ENCODE measurements around the gene ASMTL. TPM values are rescaled to one million over a fixed set of nuclear protein-coding genes. Genes with fewer than 3 reads are reported as not detected.

Gene ASMTL
- total RNA-seq, 2 experiments from 2014 or later = 34.6 to 39.3 TPM

- H3K27me3 Mint-ChIP-seq = no peaks in the 10 kb centered on the region
- no peak overlapping the region for H3K4me3 ChIP-seq (ENCODE audit: low read length)
- ATAC-seq (ENCODE audit: poor library complexity) (no peak), DNase-seq (no peak)
- CTCF ChIA-PET = no interaction called here
- H3K4me3 Mint-ChIP-seq = no peak overlapping the region
- TF ChIP-seq CTCF (IDR thresholded peaks at IDR 0.05) = no peak
- intact Hi-C loops (cut with DNase I, micrococcal nuclease) = loop anchor here (10.0 kb wide), 2 partner anchors 1012 to 1298 kb away; partner anchors contain the start of genes CD99 (in 1 of the 2) and PPP2R3B (in 1 of the 2)
- peaks cover 11% of the 10 kb centered on the region for H3K36me3 Mint-ChIP-seq (ENCODE audit: low read depth)
- POLR2A ChIA-PET = no interaction called here
- peaks cover 26% of the 10 kb centered on the region for H3K36me3 ChIP-seq (ENCODE audit: insufficient read depth, low read length)
- no peaks in the 10 kb centered on the region for H3K9me3 Mint-ChIP-seq
- peaks cover 16% of the 10 kb centered on the region for H3K4me1 Mint-ChIP-seq (ENCODE audit: low read depth)
- peaks cover 17% of the 10 kb centered on the region for H3K4me1 ChIP-seq (ENCODE audit: insufficient read depth, low read length)
- H3K27me3 ChIP-seq (ENCODE audit: control insufficient read depth in 1 of 2, insufficient read depth in 2 of 2, low read length in 2 of 2) = no peaks in the 10 kb centered on the region
- H3K9me3 ChIP-seq (ENCODE audit: control insufficient read depth in 1 of 2, insufficient read depth in 1 of 2, low read length in 2 of 2) = no peaks in the 10 kb centered on the region
- H3K27ac ChIP-seq (ENCODE audit: low read depth in 1 of 2, low read length in 2 of 2) = no peak overlapping the region
- no peak overlapping the region for H3K27ac Mint-ChIP-seq
These were observed 55.7 kb downstream of the ASMTL start for GRCh38 chrX:1397001-1397400.

- Mint-ChIP-seq H3K27ac (peak overlapping the region; percentile 7), H3K9me3 (no peaks in the 10 kb centered on the region), H3K4me3 (peak overlapping the region; percentile 27), H3K4me1 (ENCODE audit: low read depth) (peaks cover 23% of the 10 kb centered on the region), H3K27me3 (no peaks in the 10 kb centered on the region), H3K36me3 (ENCODE audit: low read depth) (peaks cover 24% of the 10 kb centered on the region)
- Histone ChIP-seq H3K4me1 (ENCODE audit: insufficient read depth, low read length) (peaks cover 23% of the 10 kb centered on the region), H3K27ac (ENCODE audit: low read depth in 1 of 2, low read length in 2 of 2) (no peak overlapping the region), H3K9me3 (ENCODE audit: control insufficient read depth in 1 of 2, insufficient read depth in 1 of 2, low read length in 2 of 2) (no peaks in the 10 kb centered on the region), H3K27me3 (ENCODE audit: control insufficient read depth in 1 of 2, insufficient read depth in 2 of 2, low read length in 2 of 2) (no peaks in the 10 kb centered on the region), H3K36me3 (ENCODE audit: insufficient read depth, low read length) (peaks cover 17% of the 10 kb centered on the region), H3K4me3 (ENCODE audit: low read length) (no peak overlapping the region)
- no peak for TF ChIP-seq CTCF (IDR thresholded peaks at IDR 0.05)
- intact Hi-C loops (cut with DNase I, micrococcal nuclease) = loop anchor here (10.0 kb wide), 2 partner anchors 1011 to 1299 kb away; partner anchors contain the start of genes CD99 (in 1 of the 2) and PPP2R3B (in 1 of the 2)
- ChIA-PET CTCF (no interaction called here), POLR2A (no interaction called here)
- ATAC-seq (ENCODE audit: poor library complexity) = no peak
- no peak for DNase-seq
These were observed 57.0 kb downstream of the ASMTL start for GRCh38 chrX:1395646-1396216.

GRCh38 chrX:1394731-1395501, 57.8 kb downstream of the ASMTL start:
- Mint-ChIP-seq H3K4me1 (ENCODE audit: low read depth) (peaks cover 28% of the 10 kb centered on the region), H3K36me3 (ENCODE audit: low read depth) (peaks cover 29% of the 10 kb centered on the region), H3K27me3 (no peaks in the 10 kb centered on the region), H3K4me3 (peak overlapping the region; percentile 92), H3K27ac (peak overlapping the region; percentile 7), H3K9me3 (no peaks in the 10 kb centered on the region)
- CTCF ChIA-PET = no interaction called here
- Histone ChIP-seq H3K9me3 (ENCODE audit: control insufficient read depth in 1 of 2, insufficient read depth in 1 of 2, low read length in 2 of 2) (no peaks in the 10 kb centered on the region), H3K27ac (ENCODE audit: low read depth in 1 of 2, low read length in 2 of 2) (no peak overlapping the region), H3K4me3 (ENCODE audit: low read length) (no peak overlapping the region), H3K4me1 (ENCODE audit: insufficient read depth, low read length) (peaks cover 32% of the 10 kb centered on the region), H3K27me3 (ENCODE audit: control insufficient read depth in 1 of 2, insufficient read depth in 2 of 2, low read length in 2 of 2) (no peaks in the 10 kb centered on the region), H3K36me3 (ENCODE audit: insufficient read depth, low read length) (peaks cover 21% of the 10 kb centered on the region)
- DNase-seq (peak in 2 of 14 experiments; percentile 18 to 32), ATAC-seq (ENCODE audit: poor library complexity) (no peak)
- POLR2A ChIA-PET = no interaction called here
- no peak for TF ChIP-seq CTCF (IDR thresholded peaks at IDR 0.05)
- intact Hi-C loops (cut with DNase I, micrococcal nuclease) = loop anchor here (5.0 to 10.0 kb wide), 7 partner anchors 57 to 1300 kb away; partner anchors contain the start of genes AKAP17A (in 1 of the 2), ASMTL (in 1 of the 2), CD99 (in 1 of the 2) and P2RY8 (in 1 of the 2)

Data from CD4-positive, alpha-beta T cell (primary cell).